Measurements from ENCODE around the gene CSRNP3. TPM values are rescaled to one million over a fixed set of nuclear protein-coding genes. Genes with fewer than 3 reads are reported as not detected.

Gene CSRNP3
- total RNA-seq, 1 experiment from 2014 or later = 0.05 TPM

DNA sequence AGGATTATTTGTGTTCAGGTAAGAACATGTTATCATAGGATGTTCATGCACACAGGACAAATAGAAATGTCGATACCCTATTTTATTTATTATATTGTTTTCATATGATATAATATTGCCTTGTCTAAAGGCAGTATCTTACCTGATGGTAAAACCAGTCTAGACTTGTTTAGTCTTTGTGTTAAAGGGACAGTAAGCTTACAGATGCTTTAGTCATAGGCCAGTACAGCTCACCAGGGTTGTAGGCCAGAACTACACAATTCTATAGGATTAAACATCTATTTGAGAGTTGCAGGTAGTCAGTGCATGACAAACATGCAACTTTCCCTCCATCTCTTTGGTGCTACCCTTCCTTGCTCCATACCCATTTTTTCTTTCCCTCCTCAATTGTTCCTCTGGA, 166.0 kb downstream of the CSRNP3 start:
- CTCF ChIA-PET = no interaction called here
- POLR2A ChIA-PET = no interaction called here
- no peak for ATAC-seq

More for the DNA sequence above, 166.0 kb downstream of the CSRNP3 start:
- Histone ChIP-seq H3K36me3 (ENCODE audit: control insufficient read depth in 1 of 2, insufficient read depth in 2 of 2, low read length in 2 of 2) (no peaks in the 10 kb centered on the region), H3K4me1 (ENCODE audit: control insufficient read depth in 1 of 2, insufficient read depth in 2 of 2, low read length in 2 of 2) (no peaks in the 10 kb centered on the region), H2AFZ (ENCODE audit: low read depth, low read length, poor library complexity, severe bottlenecking) (no peak overlapping the region), H4K20me1 (ENCODE audit: insufficient read depth) (no peaks in the 10 kb centered on the region), H3K27me3 (ENCODE audit: insufficient read depth, low read length) (peaks cover 16% of the 10 kb centered on the region; the same call in 1 of the 2 replicates), H3K79me2 (ENCODE audit: insufficient read depth, low read length) (no peaks in the 10 kb centered on the region), H3K9me2 (ENCODE audit: insufficient read depth) (no peaks in the 10 kb centered on the region), H3K4me3 (replicated peaks in 1 of 2; ENCODE audit: low read depth in 1 of 2, low read length in 2 of 2) (no peak overlapping the region), H3K4me2 (ENCODE audit: low read length) (no peak overlapping the region), H3K9me3 (ENCODE audit: control insufficient read depth in 1 of 2, insufficient read depth in 1 of 2, low read depth in 1 of 2, low read length in 2 of 2) (no peaks in the 10 kb centered on the region), H3K9ac (ENCODE audit: low read length) (no peak overlapping the region), H3K27ac (ENCODE audit: low read depth, low read length) (no peak overlapping the region)
- no TSS peak for BruUV-seq (replicated peaks)
- RAD21 ChIA-PET (ENCODE audit: low non-redundant PET in 1 of 2, low total read pairs in 2 of 2, uncharacterized antibody in 2 of 2, unreplicated experiment in 2 of 2) = no interaction called here
- no peak for TF ChIP-seq REST (IDR thresholded peaks at IDR 0.05; ENCODE audit: low read depth)
- no peak for TF ChIP-seq ELF1 (IDR thresholded peaks at IDR 0.05; ENCODE audit: borderline replicate concordance, low read depth)
- no peak for TF ChIP-seq JUND (IDR thresholded peaks at IDR 0.05)
- TF ChIP-seq CEBPB (IDR thresholded peaks at IDR 0.05; ENCODE audit: low read depth) = no peak
- TF ChIP-seq POLR2A (IDR thresholded peaks at IDR 0.05; ENCODE audit: borderline replicate concordance, extremely low read depth, insufficient read depth, insufficient read length) = no peak
- no peak for TF ChIP-seq RAD21 (IDR thresholded peaks at IDR 0.05; ENCODE audit: low read depth)
- no peak for TF ChIP-seq SRF (IDR thresholded peaks at IDR 0.05; ENCODE audit: low read depth)
- no peak for TF ChIP-seq TCF7L2 (IDR thresholded peaks at IDR 0.05; ENCODE audit: borderline replicate concordance, extremely low read depth, insufficient read depth, insufficient read length)
- TF ChIP-seq YY1 (IDR thresholded peaks at IDR 0.05; ENCODE audit: extremely low read depth, insufficient replicate concordance, low read depth, low read length) = no peak
- no peak for TF ChIP-seq EGR1 (IDR thresholded peaks at IDR 0.05; ENCODE audit: low read depth)
- no peak for TF ChIP-seq SIN3A (IDR thresholded peaks at IDR 0.05; ENCODE audit: low read depth)
- TF ChIP-seq CBX3 (IDR thresholded peaks at IDR 0.05; ENCODE audit: low read depth) = no peak
- TF ChIP-seq, protein P1, sequence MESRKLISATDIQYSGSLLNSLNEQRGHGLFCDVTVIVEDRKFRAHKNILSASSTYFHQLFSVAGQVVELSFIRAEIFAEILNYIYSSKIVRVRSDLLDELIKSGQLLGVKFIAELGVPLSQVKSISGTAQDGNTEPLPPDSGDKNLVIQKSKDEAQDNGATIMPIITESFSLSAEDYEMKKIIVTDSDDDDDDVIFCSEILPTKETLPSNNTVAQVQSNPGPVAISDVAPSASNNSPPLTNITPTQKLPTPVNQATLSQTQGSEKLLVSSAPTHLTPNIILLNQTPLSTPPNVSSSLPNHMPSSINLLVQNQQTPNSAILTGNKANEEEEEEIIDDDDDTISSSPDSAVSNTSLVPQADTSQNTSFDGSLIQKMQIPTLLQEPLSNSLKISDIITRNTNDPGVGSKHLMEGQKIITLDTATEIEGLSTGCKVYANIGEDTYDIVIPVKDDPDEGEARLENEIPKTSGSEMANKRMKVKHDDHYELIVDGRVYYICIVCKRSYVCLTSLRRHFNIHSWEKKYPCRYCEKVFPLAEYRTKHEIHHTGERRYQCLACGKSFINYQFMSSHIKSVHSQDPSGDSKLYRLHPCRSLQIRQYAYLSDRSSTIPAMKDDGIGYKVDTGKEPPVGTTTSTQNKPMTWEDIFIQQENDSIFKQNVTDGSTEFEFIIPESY (IDR thresholded peaks at IDR 0.05; ENCODE audit: extremely low read depth, insufficient replicate concordance, low read length) = no peak
- TF ChIP-seq, protein P2, sequence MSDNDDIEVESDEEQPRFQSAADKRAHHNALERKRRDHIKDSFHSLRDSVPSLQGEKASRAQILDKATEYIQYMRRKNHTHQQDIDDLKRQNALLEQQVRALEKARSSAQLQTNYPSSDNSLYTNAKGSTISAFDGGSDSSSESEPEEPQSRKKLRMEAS (IDR thresholded peaks at IDR 0.05) = no peak
- no peak for TF ChIP-seq EZH2 (IDR thresholded peaks at IDR 0.05)
- TF ChIP-seq ZFX (IDR thresholded peaks at IDR 0.05) = no peak
- DNase-seq (ENCODE audit: low read depth, low spot score) = no peak
- intact Hi-C loops (cut with micrococcal nuclease) = no loop called here
